Jurkat, Clone E6-1 (cell line): ENCODE data around the gene TMEM186. TPM values are rescaled to one million over a fixed set of nuclear protein-coding genes. Genes with fewer than 3 reads are reported as not detected.
A peak's percentile ranks its signal among the peaks of the same experiment; 100 is the strongest.
"Not testable (repeated sequence)": the region's sequence is repeated elsewhere in the genome, so short reads cannot be mapped to it uniquely, and the experiment has no call there.

Experiments used
- DNase-seq: peaks from one replicate; pipeline ENCODE4 v3.0.0-alpha.2; 2011; ENCODE audit warnings: low read depth, low spot score
- H3K4me3 ChIP-seq: 2 replicates; pipeline ENCODE4 v1.5.1; 2011; ENCODE audit warnings: mild to moderate bottlenecking, low read length, control low read depth, moderate library complexity
- polyA plus RNA-seq: library from polyadenylated mRNA; unstranded; fragments of >200 nt; gene quantifications from one replicate; pipeline ENCODE4 v1.2.1, GENCODE V29; 2012; ENCODE audit warnings: missing spikeins; ENCODE audit not compliant: insufficient read length, insufficient read depth

The TMEM186 gene, protein sequence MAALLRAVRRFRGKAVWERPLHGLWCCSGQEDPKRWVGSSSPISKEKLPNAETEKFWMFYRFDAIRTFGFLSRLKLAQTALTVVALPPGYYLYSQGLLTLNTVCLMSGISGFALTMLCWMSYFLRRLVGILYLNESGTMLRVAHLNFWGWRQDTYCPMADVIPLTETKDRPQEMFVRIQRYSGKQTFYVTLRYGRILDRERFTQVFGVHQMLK
- 19.9 TPM for polyA plus RNA-seq

DNA sequence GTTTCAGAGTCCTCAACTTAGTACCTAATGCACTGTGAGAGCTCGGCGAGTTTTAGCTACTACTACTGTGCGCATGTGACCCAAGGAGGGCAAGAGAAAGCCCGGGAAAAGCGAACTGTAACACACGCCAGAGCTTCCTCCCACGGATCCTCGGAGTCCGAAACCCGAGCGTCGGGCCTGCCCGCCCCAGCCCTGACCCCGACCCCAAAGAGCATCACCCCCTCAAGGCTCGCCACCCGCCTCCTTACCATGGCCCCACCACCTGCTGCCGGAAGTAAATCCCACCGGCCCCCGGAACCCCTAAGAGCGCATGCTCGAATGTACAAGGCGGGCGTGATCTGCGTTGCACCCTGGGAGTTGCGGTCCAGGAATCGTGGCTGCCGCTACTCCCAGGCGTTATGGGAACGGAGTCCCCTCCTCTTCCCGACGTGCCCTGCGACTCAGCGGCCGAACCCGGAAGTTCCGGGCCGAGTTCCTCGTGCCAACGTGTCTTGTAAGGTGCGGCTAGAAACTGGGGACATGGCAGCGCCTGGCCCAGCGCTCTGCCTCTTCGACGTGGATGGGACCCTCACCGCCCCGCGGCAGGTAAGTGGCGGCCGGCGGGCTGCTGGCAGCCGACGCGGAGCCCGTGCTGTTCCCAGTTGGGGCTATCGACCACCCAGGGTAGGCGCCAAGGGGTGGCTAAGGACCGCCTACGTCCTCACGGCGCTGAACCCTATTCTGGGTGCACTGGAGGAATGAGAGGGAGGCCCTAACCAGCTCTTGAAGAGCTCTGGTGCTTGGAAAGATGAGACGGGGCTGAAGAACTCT lies at the start of gene TMEM186, which contains the start of gene PMM2:
Gene TMEM186 (minus strand): TSS at position 276 of the 810 bp plus-strand sequence. CDS start 25 bp downstream, at position 251.
Gene PMM2 (plus strand): TSS at position 476 of the 810 bp plus-strand sequence. CDS start 44 bp downstream, at position 520.
- peak; percentile 97 for DNase-seq
- peak within 1 kb of the TSS; percentile 96 for H3K4me3 ChIP-seq

GRCh38 chr16:8847145-8847544 lies 49.7 kb upstream of the TMEM186 start:
- no peak overlapping the region for H3K4me3 ChIP-seq
- DNase-seq, result no peak

GRCh38 chr16:8846401-8846932 lies 49.0 kb upstream of the TMEM186 start:
- no peak for DNase-seq
- H3K4me3 ChIP-seq, result no peak overlapping the region

GRCh38 chr16:8845699-8846298 lies 48.4 kb upstream of the TMEM186 start:
- no peak for DNase-seq
- H3K4me3 ChIP-seq, result no peak overlapping the region

- DNase-seq, H3K4me3 ChIP-seq: not testable (repeated sequence)
Observed at GRCh38 chr16:8843296-8843695, 45.9 kb upstream of the TMEM186 start.

DNA sequence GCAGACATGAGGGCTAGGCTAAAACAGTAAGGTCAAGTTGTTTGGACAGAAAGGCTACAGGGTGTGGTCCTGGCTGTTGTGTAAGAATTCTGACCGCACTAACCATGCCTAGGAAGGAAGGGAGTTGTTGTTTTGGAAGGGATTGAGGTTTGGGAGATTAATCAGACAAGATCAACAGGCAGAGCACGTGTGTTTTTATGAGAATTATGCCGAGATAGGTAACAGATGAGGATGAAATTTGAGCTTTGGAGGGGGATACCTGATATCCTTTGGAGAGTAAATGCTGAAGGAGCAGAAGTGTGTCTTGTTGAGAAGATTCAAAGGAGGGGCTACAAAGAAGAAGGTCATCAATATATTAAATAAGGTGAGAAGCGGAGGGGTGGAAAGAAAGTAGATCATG lies 44.6 kb upstream of the TMEM186 start:
- DNase-seq, H3K4me3 ChIP-seq: not testable (repeated sequence)

GRCh38 chr16:8837594-8837993 lies 40.2 kb upstream of the TMEM186 start:
- not testable (repeated sequence) for DNase-seq, H3K4me3 ChIP-seq

DNA sequence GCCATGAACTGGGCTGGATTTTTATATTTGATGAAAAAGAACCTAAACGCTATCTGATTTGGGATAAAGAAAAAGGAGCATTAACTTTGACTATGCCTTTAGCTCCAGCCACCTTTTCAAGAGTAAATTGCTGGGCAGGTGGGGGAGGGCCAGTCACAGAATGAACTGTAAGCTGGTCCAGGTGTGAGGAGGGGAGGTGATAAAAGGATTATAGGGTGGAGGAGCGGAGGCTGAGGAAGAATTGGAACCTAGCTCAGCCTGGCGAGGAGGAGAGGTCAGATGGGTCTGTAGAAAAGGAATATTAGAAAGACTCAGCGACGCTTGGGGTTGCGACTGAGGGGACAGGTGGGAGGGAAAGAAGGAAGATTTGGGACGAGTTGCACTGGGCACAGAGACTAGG lies 39.4 kb upstream of the TMEM186 start:
- DNase-seq, H3K4me3 ChIP-seq: not testable (repeated sequence)

- peak; percentile 91 for DNase-seq
- H3K4me3 ChIP-seq, result peak overlapping the region; percentile 27
Observed at GRCh38 chr16:8832717-8833105, 35.3 kb upstream of the TMEM186 start.

GRCh38 chr16:8831871-8832716 lies 34.7 kb upstream of the TMEM186 start:
- DNase-seq, result no peak
- peak overlapping the region; percentile 27 for H3K4me3 ChIP-seq

DNA sequence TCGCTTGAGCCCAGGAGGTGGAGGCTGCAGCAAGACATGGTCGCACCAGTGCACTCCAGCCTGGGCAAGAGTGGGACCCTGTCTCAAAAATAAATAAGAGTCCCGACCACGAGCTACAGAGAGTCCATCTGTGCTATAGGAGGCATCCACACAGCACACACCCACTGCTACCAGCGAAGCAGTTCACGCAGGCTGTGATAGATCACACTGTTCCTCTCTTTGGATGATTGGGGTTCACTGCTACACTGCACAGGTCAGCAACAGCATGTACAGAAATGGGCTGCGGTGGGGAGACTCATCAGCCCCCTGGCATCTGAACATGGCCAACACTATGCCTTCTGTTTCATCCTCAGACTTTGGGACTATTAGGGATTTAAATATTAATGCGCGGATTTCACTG lies 34.0 kb upstream of the TMEM186 start:
- H3K4me3 ChIP-seq, result no peak overlapping the region
- no peak for DNase-seq

DNA sequence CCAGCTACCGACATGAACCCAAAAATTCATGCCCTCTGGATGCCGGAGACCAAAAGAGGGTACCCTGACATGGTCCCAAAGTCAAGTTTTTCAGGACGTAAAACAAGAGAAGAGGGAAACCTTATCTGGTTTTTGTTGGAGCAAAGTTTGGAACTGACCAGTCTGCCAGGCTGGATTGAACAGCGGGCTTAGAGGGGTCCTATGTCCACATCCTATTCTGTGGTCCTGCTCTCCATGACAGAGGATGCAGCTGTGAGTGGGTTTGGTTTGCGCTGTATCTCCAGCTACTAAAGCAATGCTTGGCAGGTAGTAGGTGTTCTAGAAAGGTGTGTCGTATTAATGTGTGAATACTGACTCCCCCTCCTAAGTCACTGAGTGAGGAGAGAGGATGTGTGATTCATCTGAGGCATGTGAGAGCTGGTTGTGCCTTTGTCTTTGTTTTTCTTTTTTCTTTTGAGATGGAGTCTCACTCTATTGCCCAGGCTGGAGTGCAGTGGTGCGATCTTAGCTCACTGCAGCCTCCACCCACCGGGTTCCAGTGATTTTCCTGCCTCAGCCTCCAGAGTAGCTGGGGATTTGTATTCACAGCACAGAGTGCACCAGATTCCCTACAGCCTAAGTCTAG lies 31.2 kb upstream of the TMEM186 start:
- DNase-seq, result no peak
- H3K4me3 ChIP-seq, result no peak overlapping the region

DNA sequence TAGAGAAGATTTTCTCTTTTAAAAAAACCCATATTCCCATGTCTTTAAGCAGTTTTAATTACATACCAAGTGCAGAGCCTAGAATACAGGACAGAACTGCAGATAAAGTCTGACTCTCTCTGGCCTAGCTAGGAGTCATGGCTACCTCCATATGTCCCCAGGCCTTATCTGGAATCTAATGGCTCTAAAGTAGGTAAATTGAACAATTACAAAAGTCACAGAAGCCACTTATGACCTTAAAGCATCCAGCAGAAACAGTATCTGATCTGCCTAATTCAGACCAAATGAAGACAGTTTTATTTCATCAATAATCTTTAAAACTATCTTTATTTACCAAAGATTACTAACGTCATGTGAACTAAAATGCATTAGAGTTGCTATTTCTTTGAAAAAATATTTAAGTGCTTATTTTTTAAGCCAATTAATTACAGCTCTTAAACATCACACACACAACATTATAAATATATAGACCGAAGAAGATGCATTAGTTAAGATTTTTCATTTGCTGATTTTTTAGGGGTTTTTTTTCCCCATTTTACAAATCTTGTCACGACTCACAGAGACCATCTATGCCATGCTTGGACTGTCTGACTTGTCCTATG lies 28.9 kb upstream of the TMEM186 start:
- no peak for DNase-seq
- no peak overlapping the region for H3K4me3 ChIP-seq

- H3K4me3 ChIP-seq, result no peak overlapping the region
- DNase-seq, result no peak
Observed at GRCh38 chr16:8822403-8822802, 25.0 kb upstream of the TMEM186 start.

GRCh38 chr16:8819411-8820034 lies 22.1 kb upstream of the TMEM186 start:
- no peak for DNase-seq

GRCh38 chr16:8818504-8819270 lies 21.2 kb upstream of the TMEM186 start:
- no peak overlapping the region for H3K4me3 ChIP-seq
- peak; percentile 60 for DNase-seq

More at GRCh38 chr16:8819411-8820034, 22.1 kb upstream of the TMEM186 start:
- no peak overlapping the region for H3K4me3 ChIP-seq
